SU-DHL-6 (cell line): ENCODE measurements around the gene B4GALNT4.

Experiments
- EZH2phosphoT487 ChIP-seq: fragments of 200-600 bp; sonication (generic), shearing (Covaris generic); conservative IDR thresholded peaks from 2 replicates; pipeline ENCODE4 v1.6.1; 2018; ENCODE audit warnings: mild to moderate bottlenecking, antibody characterized with exemption, low read length, moderate library complexity, mixed read lengths
- TF ChIP-seq, protein P1 (sequence below): fragments of 200-600 bp; sonication (generic); IDR thresholded peaks from one replicate; pipeline ENCODE4 v1.5.1; 2017; ENCODE audit warnings: antibody characterized with exemption, mild to moderate bottlenecking, low read length, moderate library complexity; ENCODE audit not compliant: insufficient read depth, poor library complexity, severe bottlenecking

- TF ChIP-seq, protein P1, sequence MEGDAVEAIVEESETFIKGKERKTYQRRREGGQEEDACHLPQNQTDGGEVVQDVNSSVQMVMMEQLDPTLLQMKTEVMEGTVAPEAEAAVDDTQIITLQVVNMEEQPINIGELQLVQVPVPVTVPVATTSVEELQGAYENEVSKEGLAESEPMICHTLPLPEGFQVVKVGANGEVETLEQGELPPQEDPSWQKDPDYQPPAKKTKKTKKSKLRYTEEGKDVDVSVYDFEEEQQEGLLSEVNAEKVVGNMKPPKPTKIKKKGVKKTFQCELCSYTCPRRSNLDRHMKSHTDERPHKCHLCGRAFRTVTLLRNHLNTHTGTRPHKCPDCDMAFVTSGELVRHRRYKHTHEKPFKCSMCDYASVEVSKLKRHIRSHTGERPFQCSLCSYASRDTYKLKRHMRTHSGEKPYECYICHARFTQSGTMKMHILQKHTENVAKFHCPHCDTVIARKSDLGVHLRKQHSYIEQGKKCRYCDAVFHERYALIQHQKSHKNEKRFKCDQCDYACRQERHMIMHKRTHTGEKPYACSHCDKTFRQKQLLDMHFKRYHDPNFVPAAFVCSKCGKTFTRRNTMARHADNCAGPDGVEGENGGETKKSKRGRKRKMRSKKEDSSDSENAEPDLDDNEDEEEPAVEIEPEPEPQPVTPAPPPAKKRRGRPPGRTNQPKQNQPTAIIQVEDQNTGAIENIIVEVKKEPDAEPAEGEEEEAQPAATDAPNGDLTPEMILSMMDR: no peak
- no peak for TF ChIP-seq EZH2phosphoT487
Observed at GRCh38 chr11:419248-420005, 50.1 kb downstream of the B4GALNT4 start.
